Heart left ventricle (tissue), 13 donors: ENCODE measurements around the gene DGKB.

ENCODE experiments used
- CTCF ChIP-seq, 12 donors: fragments of 200-600 bp; sonication (generic) in 4 of 12; IDR thresholded peaks; one replicate each; pipeline versions ENCODE4 v1.5.0 to v1.8.0; 2018 to 2022; ENCODE audit warnings: antibody characterized with exemption in 12 of 12, mild to moderate bottlenecking in 5 of 12
- POLR2A ChIP-seq, 2 donors: fragments of 450-650 bp; IDR thresholded peaks; one replicate each; pipeline ENCODE4 v1.6.1; 2017; ENCODE audit warnings: antibody characterized with exemption in 2 of 2, mild to moderate bottlenecking in 2 of 2, moderate library complexity in 2 of 2
- donor health status: ischemic (EF 13 %, LVEDD 7.1; RV severe dilation, severe dysfunction).
- donor health status: DM: no; HTN: yes; CAD: no.
- donor health status: DM: no; HTN: no; CAD: no.
- donor health status: ischemic (EF 25% LVEDD 6.9; RV normal size, moderate dysfunction).
- donor health status: ischemic (EF 25% LVEDD 5.7; RV mildly dilated, moderate dysfunction).
- donor health status: ischemic (EF 35%, LVEDD 5.7; RV mildly dilated, moderate dysfunction).
- donor health status: nonischemic (EF 11% LVEDD 7.7; RV severe dilation, severe dysfunction).
- donor health status: DM: yes; HTN: yes; CAD: no.
- donor health status: PGD.
- donor health status: ischemic (EF 29% LVEDD 5.4; RV normal size, mild dysfunction).
- donor health status: nonischemic (EF 23%, LVEDD 6.1; RV moderate dilation, normal function).

GRCh38 chr7:14752301-14752700, 150.2 kb downstream of the DGKB start:
- no peak for TF ChIP-seq CTCF (IDR thresholded peaks at IDR 0.05)
- no peak for TF ChIP-seq POLR2A (IDR thresholded peaks at IDR 0.05)
